GM19324 (cell line): ENCODE results near the gene NPIPB2.

Experiments used
- ATAC-seq: cut with Tn5 transposase; IDR thresholded peaks from one replicate; pipeline ENCODE4 v1.9.1; 2021; ENCODE audit warnings: mild to moderate bottlenecking, moderate library complexity; ENCODE audit not compliant: unreplicated experiment, low FRiP score

NPIPB2 gene

DNA sequence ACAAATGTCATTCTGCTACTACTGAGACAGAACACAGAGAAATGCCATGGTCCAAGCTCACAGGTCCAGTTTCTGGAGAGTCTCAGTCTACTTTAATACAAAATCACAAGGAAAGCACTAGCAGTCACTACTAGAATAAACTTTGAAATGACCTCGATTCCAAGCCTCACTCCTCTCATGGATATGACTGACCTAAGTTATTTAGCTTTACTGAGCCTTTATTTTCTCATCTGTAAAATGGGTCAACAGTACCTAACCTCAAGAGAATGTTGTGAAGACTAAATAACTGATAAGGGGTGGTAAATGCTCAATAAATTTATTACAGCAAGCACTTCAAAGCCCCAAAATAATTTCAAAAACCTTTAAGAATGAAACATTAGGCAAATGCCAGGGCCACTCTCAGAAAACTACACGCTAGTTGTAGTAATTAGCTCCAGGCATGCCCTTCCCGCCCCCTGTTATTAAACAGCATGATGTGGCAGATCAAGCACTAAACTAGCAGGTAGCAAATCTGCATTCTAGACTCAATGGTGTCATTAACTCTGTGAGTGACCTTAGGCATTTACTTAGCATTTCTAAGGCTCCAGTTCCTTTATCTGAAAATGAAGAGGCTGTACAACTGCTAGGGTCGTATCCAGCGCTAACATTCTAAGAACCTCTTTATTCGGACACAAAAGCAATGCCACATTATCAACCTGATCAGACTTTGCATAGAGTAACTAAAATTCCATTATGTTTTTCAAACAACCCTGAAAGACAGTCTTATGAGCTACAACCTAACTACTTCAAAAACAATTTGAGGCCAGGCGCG is 34.5 kb downstream of the NPIPB2 start:
- ATAC-seq: no peak

DNA sequence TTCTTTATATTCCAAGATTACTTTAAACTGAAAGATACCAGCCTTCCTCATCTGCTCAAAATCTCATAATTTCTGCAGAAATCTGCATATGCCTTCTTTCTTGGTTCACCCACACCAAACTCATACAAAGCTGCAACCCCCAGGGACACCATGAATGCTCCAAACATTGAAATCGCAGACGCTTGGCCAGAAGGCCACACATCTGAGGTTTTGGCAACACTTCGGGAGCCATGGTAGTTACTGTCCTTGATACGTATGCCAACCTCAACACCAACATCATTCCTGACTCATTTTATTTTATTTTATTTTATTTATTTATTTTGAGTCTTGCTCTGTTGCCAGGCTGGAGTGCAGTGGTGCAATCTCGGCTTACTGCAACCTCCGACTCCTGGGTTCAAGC is 37.9 kb downstream of the NPIPB2 start:
- ATAC-seq: no peak

DNA sequence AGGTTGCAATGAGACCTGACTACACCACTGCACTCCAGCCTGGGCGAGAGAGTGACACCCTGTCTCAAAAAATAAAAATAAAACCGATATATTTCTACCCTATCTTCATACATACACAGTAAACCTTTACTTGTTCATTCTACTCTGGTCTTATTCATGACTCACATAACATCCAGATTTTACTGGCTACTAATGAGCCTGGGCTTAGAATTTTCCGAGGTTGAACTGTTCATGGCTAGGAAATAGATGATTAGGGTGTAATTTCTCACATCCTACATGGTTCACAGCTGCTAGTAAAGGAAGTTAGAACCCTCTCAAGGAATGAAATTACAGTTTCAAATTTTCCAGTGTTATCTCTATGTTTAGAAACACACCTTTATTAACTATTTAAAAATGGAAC is 40.8 kb downstream of the NPIPB2 start:
- no peak for ATAC-seq

DNA sequence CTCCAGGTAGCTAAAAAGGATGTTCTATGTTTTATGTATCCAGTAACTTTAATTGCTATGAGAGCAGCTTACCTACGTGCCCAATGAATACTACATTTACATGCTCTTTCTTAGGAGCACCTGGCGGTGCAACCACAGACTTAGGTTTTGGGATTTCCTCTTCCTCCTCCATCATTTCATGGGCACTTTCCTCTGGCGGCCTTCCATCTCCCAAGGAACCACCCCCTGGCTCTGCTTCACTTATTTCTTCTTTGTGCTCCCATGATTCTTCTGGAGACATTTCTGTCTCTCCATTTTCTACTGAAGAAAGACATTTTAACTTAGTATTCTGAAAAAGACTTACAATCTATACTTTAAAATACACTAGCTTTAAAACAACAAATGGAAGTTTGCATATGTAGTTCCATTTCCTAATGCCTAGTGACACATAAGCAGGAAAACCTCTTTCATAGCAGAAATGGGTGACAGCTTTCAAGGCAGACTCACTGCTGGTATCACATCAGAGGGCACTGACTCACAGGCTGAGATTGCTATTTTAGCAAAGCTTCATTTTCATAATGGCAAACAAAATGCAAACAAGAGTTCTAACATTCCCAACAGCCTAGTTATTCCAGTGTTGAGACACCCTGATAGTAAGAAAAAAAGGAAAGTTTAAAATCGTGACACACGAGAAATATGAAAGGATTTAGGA is 45.2 kb downstream of the NPIPB2 start:
- no peak for ATAC-seq

DNA sequence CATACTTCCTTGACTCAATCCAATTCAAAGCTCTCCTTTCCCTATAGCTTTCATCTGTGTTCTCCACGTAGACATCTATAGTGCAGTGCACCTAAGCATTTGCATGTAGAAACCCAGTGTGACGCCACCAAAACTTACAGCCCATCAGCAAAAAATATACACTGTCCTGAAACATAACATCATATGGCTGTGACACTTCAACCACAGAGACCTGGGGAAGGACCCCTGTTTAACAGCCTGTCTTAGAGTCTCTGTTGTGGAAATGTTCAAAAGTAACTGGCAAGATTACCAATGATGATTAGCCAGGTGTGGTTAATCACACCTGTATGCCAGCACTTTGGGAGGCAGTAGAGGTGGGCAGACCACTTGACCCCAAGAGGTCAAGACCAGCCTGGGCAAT is 48.3 kb downstream of the NPIPB2 start:
- ATAC-seq: no peak

DNA sequence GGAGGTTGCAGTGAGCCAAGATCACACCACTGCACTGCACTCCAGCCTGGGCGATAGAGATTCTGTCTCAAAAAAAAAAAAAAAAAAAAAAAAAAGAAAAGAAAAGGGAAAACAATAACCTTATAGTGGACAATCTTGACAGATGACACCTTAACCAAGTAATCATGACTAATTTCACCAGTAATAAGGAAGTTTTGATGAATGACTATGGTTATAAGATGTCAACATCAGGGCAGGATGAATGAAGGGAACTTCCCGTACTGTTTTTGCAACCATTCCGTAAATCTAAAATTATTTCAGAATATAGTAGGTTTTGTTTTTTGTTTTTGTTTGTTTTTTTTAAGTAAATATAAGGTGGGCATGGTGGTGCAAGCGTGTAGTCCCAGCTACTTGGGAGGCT is 49.1 kb downstream of the NPIPB2 start:
- ATAC-seq: no peak

DNA sequence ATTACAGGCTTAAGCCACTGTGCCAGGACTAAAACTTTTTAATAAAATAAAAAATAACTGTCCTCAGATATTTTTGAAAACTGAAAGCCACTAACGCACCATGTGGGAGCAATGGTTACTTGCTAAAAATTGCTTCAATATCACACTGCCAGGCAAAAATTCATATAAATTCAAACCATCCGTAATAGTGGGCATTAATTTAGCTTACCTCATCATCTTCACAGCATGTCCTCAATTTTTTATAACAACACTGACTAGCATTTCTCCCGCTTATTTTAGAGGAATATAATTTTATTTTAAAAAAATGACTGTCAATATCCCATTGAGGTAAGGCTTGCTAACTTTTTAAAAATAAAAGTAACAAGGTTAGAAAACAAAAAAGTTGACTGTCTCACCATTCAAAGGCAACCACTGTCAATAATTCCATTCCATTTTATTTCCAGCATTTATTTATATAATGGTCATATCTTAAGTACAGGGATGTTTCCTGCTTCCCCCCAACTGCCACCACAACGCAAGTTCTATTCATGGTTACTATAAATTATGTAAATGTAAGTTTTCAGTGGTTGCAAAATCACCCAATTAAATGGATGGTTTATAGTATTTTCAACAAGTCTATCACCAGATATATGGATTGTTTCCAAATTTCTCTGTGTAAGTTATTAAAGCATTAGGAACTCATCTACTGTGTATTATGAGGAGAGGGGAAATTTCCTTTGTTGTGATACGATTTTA is 51.4 kb downstream of the NPIPB2 start:
- no peak for ATAC-seq

DNA sequence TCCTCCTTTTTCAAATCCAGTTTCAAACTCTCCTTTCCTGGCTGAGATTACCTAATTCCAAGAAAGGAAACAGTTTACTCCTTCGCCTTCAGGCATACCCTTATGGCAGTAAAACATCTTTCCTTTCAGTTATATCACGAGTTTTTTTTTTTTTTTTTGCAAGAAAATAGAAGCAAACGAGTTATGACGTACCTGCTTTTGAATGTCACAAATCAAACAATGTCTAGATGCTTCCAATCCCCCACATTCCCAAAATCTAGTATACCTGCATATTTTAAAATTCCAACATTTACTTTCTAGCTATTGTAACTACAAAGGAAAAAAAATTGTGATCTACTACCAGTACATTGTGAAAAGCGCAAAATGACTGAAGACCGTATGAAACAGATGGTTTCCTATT is 55.0 kb downstream of the NPIPB2 start:
- ATAC-seq: no peak

DNA sequence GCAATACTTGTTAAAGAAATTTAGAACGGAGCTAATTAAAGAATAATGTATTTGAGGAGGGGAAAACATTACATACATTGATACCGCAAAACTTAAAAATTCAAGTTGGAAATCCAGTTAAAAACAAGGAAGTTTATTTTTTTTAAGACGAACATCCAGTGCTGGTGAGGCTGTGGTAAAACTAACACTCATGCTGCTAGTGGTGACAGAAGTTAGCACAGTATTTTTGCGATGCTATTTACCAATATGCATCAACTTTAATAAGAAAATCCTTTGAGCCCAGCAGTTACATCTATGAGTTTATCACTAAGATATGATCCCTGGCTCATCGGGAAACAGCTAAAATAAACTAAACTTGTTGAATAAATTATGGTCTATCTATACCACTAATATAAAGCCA is 57.8 kb downstream of the NPIPB2 start:
- no peak for ATAC-seq

DNA sequence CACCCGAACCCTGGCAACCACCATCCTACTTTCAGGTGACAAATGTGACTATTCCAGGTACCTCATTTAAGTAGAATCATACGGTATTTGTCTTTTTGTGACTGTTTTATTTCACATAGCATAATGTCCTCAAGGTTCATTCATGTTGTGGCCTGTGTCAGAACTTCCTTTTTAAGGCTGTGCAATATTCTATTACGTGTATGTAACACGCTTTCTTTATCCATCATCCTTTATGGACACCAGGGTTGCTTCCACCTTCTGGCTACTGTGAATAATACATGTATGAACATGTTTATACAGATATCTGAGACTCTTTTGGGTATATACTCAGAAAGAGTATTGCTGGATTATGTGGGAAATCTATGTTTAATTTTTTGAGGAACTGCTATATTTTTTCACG is 61.8 kb downstream of the NPIPB2 start:
- no peak for ATAC-seq

DNA sequence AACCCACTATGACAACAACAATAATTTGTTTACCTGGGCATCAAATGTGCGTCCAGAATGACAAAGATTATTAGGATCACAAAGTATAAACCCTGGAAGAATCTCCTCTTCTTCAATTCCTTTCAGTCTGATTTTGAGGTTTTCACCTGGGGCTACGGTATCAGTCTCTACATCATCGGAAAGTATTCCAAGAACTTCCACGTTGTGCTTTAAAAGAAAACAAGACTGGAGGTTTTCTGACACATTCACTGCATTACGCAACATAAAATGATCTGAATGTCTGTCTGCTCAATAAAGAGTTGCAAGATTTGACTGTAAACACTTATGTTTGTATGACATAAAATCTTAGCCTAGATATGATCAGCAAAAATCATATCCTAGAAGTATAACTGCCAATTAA is 64.5 kb downstream of the NPIPB2 start:
- ATAC-seq: no peak
